HUES64 (cell line): ENCODE results near the gene KCNG2.

ENCODE experiments used
- H3K27ac ChIP-seq: 2 replicates; pipeline ENCODE4 v1.7.0; 2013; ENCODE audit warnings: low read depth, low read length, inconsistent platforms
- H3K27me3 ChIP-seq: 2 replicates; pipeline ENCODE4 v1.6.1; 2013; ENCODE audit warnings: mild to moderate bottlenecking, low read length; ENCODE audit not compliant: insufficient read depth
- H3K36me3 ChIP-seq: 2 replicates; pipeline ENCODE4 v1.6.1; 2013; ENCODE audit warnings: mild to moderate bottlenecking, low read length; ENCODE audit not compliant: insufficient read depth
- H3K4me1 ChIP-seq: 2 replicates; pipeline ENCODE4 v1.6.1; 2013; ENCODE audit warnings: mild to moderate bottlenecking, low read length, moderate library complexity; ENCODE audit not compliant: insufficient read depth
- H3K4me3 ChIP-seq: 2 replicates; pipeline ENCODE4 v1.5.1; 2013; ENCODE audit warnings: mild to moderate bottlenecking, low read length, moderate library complexity
- H3K9ac ChIP-seq: 2 replicates; pipeline ENCODE4 v1.6.1; 2013; ENCODE audit warnings: mild to moderate bottlenecking, low read depth, low read length
- H3K9me3 ChIP-seq: 2 replicates; pipeline ENCODE4 v1.6.1; 2013; ENCODE audit warnings: low read depth, low read length; ENCODE audit not compliant: insufficient read depth
- WGBS: fragments of 150-250, 120-280 bp; methylation state at CpG from one replicate; pipeline ENCODE4 v1.1.7; 2013; ENCODE audit warnings: missing lambda C conversion rate; 5-methylcytosine and 5-hydroxymethylcytosine counted together

The KCNG2 gene

DNA sequence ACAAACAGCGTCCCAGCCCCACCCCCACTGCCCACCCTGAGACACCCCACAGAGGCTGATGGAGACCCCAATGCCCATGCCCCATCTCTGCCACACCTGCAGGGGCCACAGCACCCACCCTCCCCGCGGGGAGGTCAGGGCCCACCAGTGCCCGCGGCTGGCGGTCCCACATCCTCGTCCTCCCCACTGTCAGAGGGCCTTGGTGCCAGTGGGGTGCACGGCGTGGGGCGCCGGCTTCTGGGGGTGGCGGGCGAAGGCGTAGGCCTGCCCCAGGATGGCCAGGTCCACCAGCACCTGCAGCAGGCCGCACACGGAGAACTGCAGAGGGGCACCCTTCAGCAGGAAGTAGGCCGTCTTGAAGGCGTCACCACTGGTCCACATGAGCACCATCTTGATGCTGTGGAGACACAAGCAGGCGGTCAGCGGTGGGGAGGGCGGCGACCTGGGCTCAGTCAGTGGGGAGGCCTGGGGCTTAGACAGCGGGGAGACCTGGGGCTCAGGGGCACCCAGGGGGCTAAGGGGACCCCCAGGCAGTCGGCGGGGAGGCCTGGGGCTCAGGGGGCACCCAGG is 106.1 kb downstream of the KCNG2 start:
- peaks cover 12% of the 10 kb centered on the region; the same call in 1 of the 2 replicates for H3K9me3 ChIP-seq
- no peak overlapping the region for H3K27ac ChIP-seq
- WGBS: 96% methylated on average over 25 of the region's 25 CpGs
- no peak overlapping the region for H3K9ac ChIP-seq
- no peaks in the 10 kb centered on the region for H3K27me3 ChIP-seq
- H3K4me3 ChIP-seq: no peak overlapping the region
- H3K4me1 ChIP-seq: no peaks in the 10 kb centered on the region
- H3K36me3 ChIP-seq: no peaks in the 10 kb centered on the region

DNA sequence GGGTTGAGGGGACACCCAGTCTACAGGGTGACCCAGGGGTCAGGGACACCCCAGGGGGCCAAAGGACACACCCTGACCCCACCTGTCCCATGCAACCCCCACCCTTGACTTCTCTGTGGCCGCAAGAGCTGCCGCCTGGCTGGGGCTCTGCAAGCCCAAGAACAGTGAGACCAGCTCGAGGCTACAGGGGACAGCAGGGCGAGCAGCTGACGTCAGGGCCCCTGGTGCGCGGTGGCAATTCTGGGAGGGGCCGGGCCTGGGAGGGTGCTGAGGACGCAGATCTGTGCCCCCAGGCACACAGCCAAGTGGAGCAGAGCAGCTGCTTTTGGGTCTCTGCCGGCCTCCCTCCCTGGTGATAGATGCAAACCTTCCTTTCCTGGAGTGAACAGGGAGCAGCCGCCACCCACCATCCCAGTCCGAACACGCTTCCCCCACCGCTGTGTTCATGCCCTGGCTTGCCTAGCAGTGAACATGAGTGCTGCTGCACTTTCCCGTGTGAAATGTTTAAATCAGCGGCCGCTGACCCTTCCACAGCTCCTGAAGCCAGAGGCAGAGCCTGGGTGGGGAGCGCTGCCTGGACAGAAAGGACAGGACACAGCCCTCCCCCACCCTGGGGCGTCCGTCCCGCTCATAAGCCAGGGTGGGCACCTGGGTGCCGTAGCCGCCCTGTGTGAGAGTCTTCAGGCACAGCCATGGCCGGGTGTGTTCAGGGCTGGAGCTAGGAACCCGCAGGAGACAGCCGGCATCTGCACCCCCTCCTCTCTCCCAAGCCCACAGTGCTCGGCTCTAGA is 106.8 kb downstream of the KCNG2 start:
- H3K27me3 ChIP-seq: no peaks in the 10 kb centered on the region
- no peaks in the 10 kb centered on the region for H3K4me1 ChIP-seq
- no peak overlapping the region for H3K27ac ChIP-seq
- 93% methylated on average over 27 of the region's 27 CpGs for WGBS
- H3K4me3 ChIP-seq: no peak overlapping the region
- H3K36me3 ChIP-seq: no peaks in the 10 kb centered on the region
- peaks cover 8% of the 10 kb centered on the region; the same call in 1 of the 2 replicates for H3K9me3 ChIP-seq
- no peak overlapping the region for H3K9ac ChIP-seq

DNA sequence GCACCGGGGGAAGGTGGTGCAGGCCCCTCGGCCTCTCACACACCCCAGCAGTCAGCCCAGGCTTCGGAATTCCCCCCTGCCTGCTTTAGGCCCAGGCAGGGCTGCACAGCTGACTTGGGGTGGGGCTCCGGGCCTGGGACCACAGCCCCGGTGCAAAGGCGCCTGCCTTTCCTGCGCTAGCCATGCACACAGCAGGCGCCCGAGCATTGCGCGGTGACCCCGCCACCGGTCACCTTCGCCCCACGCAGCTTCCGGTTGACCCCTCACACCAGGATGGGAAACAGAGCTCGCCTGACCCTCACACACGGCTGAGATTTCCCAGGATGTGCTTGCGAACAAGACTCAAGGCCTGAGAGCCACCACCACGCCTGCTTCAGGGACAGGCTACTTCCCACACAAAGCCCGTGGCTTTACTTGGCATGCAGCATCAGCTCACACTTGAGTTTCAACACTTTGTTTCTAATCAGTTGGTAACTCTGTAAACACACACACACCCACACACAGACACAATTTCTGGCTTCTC is 107.7 kb downstream of the KCNG2 start:
- Histone ChIP-seq H3K4me1 (no peaks in the 10 kb centered on the region), H3K4me3 (no peak overlapping the region), H3K36me3 (no peaks in the 10 kb centered on the region), H3K9ac (no peak overlapping the region), H3K27me3 (no peaks in the 10 kb centered on the region), H3K27ac (no peak overlapping the region), H3K9me3 (peaks cover under 1% of the 10 kb centered on the region; the same call in 1 of the 2 replicates)
- WGBS: 95% methylated on average over 21 of the region's 21 CpGs

DNA sequence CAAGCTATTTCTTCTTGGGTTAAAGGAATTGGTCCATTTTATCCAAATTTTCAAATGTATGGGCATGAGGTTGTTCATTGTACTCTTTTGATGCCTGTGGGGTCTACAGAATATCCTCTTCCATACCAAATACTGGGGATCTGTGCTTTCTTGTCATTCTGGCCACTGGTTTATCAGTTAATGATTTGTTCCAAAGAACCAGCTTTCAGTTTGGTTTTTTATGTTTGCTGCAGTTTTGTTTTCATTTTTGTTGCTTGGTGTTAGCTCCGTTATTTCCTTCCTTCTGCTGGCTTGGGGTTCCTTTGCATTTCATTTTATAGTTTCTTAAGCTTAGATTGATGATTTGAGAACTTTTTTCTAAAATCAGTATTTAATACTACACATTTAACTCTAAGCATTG is 108.3 kb downstream of the KCNG2 start:
- H3K4me3 ChIP-seq: no peak overlapping the region
- H3K4me1 ChIP-seq: no peaks in the 10 kb centered on the region
- H3K36me3 ChIP-seq: no peaks in the 10 kb centered on the region
- 100% methylated on average over 1 of the region's 1 CpG for WGBS
- H3K9me3 ChIP-seq: no peaks in the 10 kb centered on the region
- no peak overlapping the region for H3K27ac ChIP-seq
- H3K27me3 ChIP-seq: no peaks in the 10 kb centered on the region
- H3K9ac ChIP-seq: no peak overlapping the region

DNA sequence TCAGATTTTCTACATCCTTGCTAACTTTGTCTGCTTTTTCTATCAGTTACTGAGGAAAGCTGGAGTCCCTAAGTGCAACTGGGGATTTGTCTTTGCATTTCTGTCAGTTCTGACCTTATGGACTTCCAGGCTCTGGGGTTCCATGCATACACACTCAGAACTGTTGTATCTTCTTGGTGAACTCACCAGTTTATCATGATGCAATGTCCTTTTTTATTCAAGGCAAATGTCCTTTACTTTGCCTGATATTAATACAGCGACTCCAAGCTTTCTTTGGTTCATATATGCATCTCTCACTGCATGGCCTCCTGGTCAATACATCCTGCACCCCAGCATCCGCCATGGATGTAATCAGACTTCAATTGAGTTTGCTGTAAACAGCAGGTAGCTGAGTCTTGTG is 109.0 kb downstream of the KCNG2 start:
- 92% methylated on average over 2 of the region's 2 CpGs for WGBS
- no peaks in the 10 kb centered on the region for H3K36me3 ChIP-seq
- no peak overlapping the region for H3K27ac ChIP-seq
- no peaks in the 10 kb centered on the region for H3K27me3 ChIP-seq
- H3K9me3 ChIP-seq: no peaks in the 10 kb centered on the region
- H3K9ac ChIP-seq: no peak overlapping the region
- no peak overlapping the region for H3K4me3 ChIP-seq
- H3K4me1 ChIP-seq: no peaks in the 10 kb centered on the region

DNA sequence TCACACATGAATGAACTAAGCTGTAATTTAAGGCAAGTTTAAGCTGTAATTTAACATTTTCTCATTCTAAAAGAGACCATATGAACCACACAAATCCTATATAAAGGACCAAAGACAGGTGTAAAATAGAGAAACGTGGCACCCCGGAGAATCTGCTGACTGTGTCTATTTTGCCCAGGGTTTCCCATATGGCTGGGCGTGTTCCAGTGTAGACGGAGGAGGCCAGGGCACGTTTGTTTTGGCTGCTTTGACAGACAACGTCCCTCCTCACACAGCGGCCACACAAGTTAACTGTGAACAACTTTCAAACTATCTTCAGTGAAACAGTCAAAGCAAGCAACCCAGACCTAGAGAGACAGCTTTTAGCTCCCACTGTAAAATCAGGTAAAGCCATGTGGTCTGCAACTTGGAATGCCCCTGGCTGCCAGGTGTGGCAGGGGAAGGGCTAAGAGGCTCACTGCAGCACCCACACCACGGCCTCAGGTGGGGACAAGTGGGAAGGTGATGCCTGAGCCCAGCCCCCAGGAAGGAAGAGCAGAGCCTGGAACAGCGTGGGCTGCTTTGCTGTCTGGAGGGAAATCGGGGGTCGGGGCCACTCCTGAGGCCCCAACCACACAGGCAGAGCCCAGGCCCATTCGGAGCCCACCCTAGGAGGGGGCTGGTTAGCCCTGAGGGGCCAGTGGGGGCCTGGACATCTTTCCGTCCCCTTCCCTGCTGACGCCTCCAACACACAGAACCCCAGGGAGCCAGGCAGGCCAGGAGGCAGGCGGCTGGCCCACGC is 113.0 kb downstream of the KCNG2 start:
- H3K27ac ChIP-seq: no peak overlapping the region
- H3K4me3 ChIP-seq: peak overlapping the region; percentile 41
- H3K36me3 ChIP-seq: no peaks in the 10 kb centered on the region
- H3K27me3 ChIP-seq: no peaks in the 10 kb centered on the region
- H3K9ac ChIP-seq: no peak overlapping the region
- H3K4me1 ChIP-seq: no peaks in the 10 kb centered on the region
- 69% methylated on average over 16 of the region's 16 CpGs for WGBS
- no peaks in the 10 kb centered on the region for H3K9me3 ChIP-seq

DNA sequence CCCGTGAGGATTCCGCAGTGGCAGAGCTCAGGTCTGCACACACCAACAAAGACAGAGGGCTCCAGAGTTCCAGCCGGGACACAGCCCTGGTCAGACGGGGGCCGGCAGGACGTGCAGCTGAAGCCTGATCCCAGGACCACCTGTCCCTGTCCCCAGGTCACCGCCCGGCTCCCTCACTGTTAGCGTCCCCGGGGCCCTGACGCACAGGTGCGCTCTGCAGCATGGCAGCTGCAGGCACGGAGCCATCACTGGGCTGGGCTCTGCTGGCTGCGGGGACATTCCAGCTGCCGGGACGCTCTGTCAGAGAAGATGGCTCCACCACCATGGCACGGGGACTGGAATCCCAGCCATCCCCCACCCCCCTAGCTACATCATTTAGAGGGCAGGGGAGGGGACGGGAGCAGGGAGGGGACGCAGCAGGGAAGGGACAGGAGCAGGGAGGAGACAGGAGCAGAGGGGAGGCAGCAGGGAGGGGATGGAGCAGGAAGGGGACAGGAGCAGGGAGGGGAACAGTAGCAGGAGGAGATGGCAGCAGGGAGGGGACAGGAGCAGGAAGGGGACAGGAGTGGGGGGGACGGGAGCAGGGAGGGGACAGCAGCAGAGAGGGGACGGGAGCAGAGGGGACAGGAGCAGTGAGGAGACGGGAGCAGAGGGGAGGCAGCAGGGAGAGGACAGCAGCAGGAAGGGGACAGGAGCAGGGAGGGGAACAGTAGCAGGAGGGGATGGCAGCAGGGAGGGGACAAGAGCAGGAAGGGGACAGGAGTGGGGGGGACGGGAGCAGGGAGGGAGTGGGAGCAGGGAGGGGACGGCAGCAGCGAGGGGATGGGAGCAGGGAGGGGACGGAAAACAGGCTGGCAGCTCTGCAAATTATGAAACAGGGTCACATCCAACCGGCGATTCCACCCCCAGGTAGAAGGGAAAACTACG is 113.9 kb downstream of the KCNG2 start:
- no peaks in the 10 kb centered on the region for H3K4me1 ChIP-seq
- H3K4me3 ChIP-seq: peak overlapping the region; percentile 41
- no peak overlapping the region for H3K9ac ChIP-seq
- H3K9me3 ChIP-seq: no peaks in the 10 kb centered on the region
- 35% methylated on average over 28 of the region's 29 CpGs for WGBS
- H3K27ac ChIP-seq: no peak overlapping the region
- H3K36me3 ChIP-seq: no peaks in the 10 kb centered on the region
- H3K27me3 ChIP-seq: no peaks in the 10 kb centered on the region

DNA sequence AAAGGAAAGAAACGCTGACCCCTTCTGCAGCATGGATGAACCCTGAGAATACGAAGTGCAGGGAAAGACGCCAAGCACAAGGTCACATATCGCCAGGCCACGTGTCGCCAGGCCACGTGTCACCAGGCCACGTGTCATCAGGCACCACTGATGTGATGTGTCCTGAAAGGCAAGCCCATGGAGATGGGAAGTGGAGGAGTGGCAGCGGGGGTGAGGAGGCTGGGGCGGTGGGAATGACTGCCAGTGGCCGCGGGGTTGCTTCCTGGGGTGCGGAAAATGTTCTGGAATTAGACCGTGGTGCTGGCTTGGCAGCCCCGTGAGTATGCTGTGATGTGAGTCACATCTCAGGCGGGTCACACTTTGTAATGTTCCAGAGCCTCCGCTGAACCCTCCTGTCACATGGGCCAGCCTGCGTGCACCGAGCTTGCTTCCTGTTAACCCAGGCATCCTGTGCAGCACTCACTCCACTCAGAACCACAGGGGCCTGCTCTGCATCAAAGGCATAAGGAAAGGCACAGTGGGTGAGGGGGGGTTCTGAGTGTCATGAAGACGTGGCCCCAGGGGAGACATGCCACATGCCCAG is 114.8 kb downstream of the KCNG2 start:
- Histone ChIP-seq H3K27me3 (no peaks in the 10 kb centered on the region), H3K9ac (no peak overlapping the region), H3K27ac (no peak overlapping the region), H3K4me1 (no peaks in the 10 kb centered on the region), H3K9me3 (no peaks in the 10 kb centered on the region), H3K36me3 (no peaks in the 10 kb centered on the region), H3K4me3 (no peak overlapping the region)
- WGBS: 89% methylated on average over 20 of the region's 20 CpGs

DNA sequence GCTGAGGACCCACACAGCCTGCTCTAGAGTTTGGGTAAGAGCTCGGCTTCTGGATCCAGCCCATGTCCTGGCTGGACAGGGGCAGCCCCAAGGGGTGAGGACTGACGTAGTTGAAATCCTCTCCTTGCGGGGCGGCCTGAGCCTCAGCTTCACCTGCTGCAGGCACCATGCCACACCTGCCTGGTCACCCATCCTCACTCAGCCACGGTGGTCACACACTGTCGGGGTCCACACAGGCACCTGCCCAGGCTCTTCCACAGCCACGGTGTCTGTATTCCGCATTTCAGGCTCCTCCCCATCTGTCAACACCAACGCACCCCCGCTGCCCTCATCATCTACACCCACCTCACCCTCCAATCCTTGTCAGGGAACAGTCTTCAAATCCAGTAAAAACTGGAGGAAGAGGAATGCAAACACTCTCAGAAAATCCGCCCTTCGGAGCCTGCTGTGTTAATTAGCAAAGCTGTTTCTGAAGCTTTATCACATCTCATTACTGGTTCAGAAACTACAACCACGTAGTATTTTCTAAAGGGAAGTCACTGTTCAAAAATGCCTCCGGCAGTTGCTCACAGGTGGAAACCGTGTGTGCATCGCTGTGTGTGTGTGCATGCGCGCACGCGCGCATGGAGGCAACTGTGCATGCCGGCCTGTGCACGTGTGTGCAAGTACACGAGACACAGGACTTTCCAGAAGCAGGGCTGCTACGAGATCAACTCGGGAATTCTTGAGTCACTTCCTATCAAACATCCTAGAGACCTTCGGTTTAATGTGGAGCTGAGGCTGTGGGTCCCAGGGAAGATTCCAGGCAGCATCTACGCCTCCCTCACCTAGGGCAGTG is 115.5 kb downstream of the KCNG2 start:
- Histone ChIP-seq H3K36me3 (no peaks in the 10 kb centered on the region), H3K27ac (no peak overlapping the region), H3K9me3 (no peaks in the 10 kb centered on the region), H3K4me1 (no peaks in the 10 kb centered on the region), H3K27me3 (no peaks in the 10 kb centered on the region), H3K9ac (no peak overlapping the region), H3K4me3 (no peak overlapping the region)
- WGBS: 90% methylated on average over 28 of the region's 28 CpGs
